Neural progenitor cell (in vitro differentiated cells): Measurements from ENCODE around the gene CTIF.

ENCODE experiments used
- CTCF ChIP-seq: fragments of 200-600 bp; sonication (generic); IDR thresholded peaks from 2 replicates; pipeline ENCODE4 v1.5.1; 2017; ENCODE audit warnings: antibody characterized with exemption, mild to moderate bottlenecking
- EZH2phosphoT487 ChIP-seq: fragments of 200-600 bp; sonication (generic); IDR thresholded peaks from 2 replicates; pipeline ENCODE4 v1.6.1; 2017; ENCODE audit warnings: antibody characterized with exemption

GRCh38 chr18:48842259-48843061, 303.6 kb downstream of the CTIF start:
- TF ChIP-seq CTCF (no peak), EZH2phosphoT487 (no peak)
